Activated CD4-positive, alpha-beta memory T cell treated with anti-CD3 and anti-CD28 coated beads for 36 hours (primary cell): ENCODE measurements around the gene GNB1L. TPM values are rescaled to one million over a fixed set of nuclear protein-coding genes. Genes with fewer than 3 reads are reported as not detected.

Experiments used
- CTCF ChIA-PET: fragments of 350-600 bp; sonication (Branson Sonifier 250); formaldehyde crosslinking; loops from one replicate; lab custom pipeline; 2021; ENCODE audit warnings: antibody characterized with exemption, inconsistent platforms; lab: Charles Lee
- POLR2A ChIA-PET: fragments of 350-600 bp; sonication (Branson Sonifier 250); formaldehyde crosslinking; loops from one replicate; lab custom pipeline; 2021; ENCODE audit warnings: antibody characterized with exemption; lab: Charles Lee
- DNase-seq: peaks from one replicate; pipeline ENCODE4 v3.0.0-alpha.2; 2020
- H3K27ac Mint-ChIP-seq: one replicate; pipeline ENCODE4 v1.8.0; 2021; ENCODE audit warnings: mixed read lengths
- H3K27me3 Mint-ChIP-seq: one replicate; pipeline ENCODE4 v1.8.0; 2021; ENCODE audit warnings: mixed read lengths
- H3K36me3 Mint-ChIP-seq: one replicate; pipeline ENCODE4 v1.8.0; 2021; ENCODE audit warnings: mixed read lengths
- H3K4me1 Mint-ChIP-seq: one replicate; pipeline ENCODE4 v1.8.0; 2021; ENCODE audit warnings: low read depth, mixed read lengths
- H3K4me3 Mint-ChIP-seq: one replicate; pipeline ENCODE4 v1.8.0; 2021; ENCODE audit warnings: mild to moderate bottlenecking, mixed read lengths
- H3K9me3 Mint-ChIP-seq: one replicate; pipeline ENCODE4 v1.8.0; 2021; ENCODE audit warnings: mixed read lengths
- intact Hi-C: fragments of 100-400 bp; cut with micrococcal nuclease; formaldehyde crosslinking; loops from one replicate; pipeline ENCODE4 v1.15.1; 2023
- total RNA-seq, 2 experiments: library from RNA; stranded (reverse); gene quantifications; one replicate each; pipeline ENCODE4 v1.2.3, GENCODE V29; 2021

The GNB1L gene
- total RNA-seq, 2 experiments from 2014 or later: 11.3 to 12.3 TPM

- POLR2A ChIA-PET: no interaction called here
- intact Hi-C loops: no loop called here
- Mint-ChIP-seq H3K27me3 (no peaks in the 10 kb centered on the region), H3K36me3 (no peaks in the 10 kb centered on the region), H3K4me3 (no peak overlapping the region), H3K4me1 (peaks cover 11% of the 10 kb centered on the region), H3K27ac (no peak overlapping the region), H3K9me3 (no peaks in the 10 kb centered on the region)
- CTCF ChIA-PET: no interaction called here
- no peak for DNase-seq
Measured at GRCh38 chr22:19873138-19873959, 18.7 kb upstream of the GNB1L start.

GRCh38 chr22:19872779-19873137 lies 18.1 kb upstream of the GNB1L start:
- POLR2A ChIA-PET: no interaction called here

GRCh38 chr22:19871845-19872778 lies 17.4 kb upstream of the GNB1L start:
- Mint-ChIP-seq H3K4me1 (peaks cover 11% of the 10 kb centered on the region), H3K36me3 (no peaks in the 10 kb centered on the region), H3K27me3 (no peaks in the 10 kb centered on the region), H3K27ac (no peak overlapping the region), H3K9me3 (no peaks in the 10 kb centered on the region), H3K4me3 (no peak overlapping the region)
- ChIA-PET CTCF (no interaction called here), POLR2A (interaction anchor here (0.5 kb wide), 1 partner anchor 170 kb away, joined by 3 read pairs; no protein-coding TSS in a partner anchor)
- intact Hi-C loops: no loop called here
- DNase-seq: peak; percentile 7

More at GRCh38 chr22:19872779-19873137, 18.1 kb upstream of the GNB1L start:
- Mint-ChIP-seq H3K36me3 (no peaks in the 10 kb centered on the region), H3K27me3 (no peaks in the 10 kb centered on the region), H3K4me3 (no peak overlapping the region), H3K9me3 (no peaks in the 10 kb centered on the region), H3K27ac (no peak overlapping the region), H3K4me1 (peaks cover 11% of the 10 kb centered on the region)
- DNase-seq: no peak
- CTCF ChIA-PET: no interaction called here
- intact Hi-C loops: no loop called here

GRCh38 chr22:19871023-19871844 lies 16.6 kb upstream of the GNB1L start:
- H3K4me1 Mint-ChIP-seq: peaks cover 11% of the 10 kb centered on the region
- DNase-seq: peak; percentile 4

GRCh38 chr22:19870153-19871022 lies 15.7 kb upstream of the GNB1L start:
- no peaks in the 10 kb centered on the region for H3K9me3 Mint-ChIP-seq
- CTCF ChIA-PET: no interaction called here
- no peak overlapping the region for H3K4me3 Mint-ChIP-seq
- peak; percentile 7 for DNase-seq
- no peak overlapping the region for H3K27ac Mint-ChIP-seq
- no peaks in the 10 kb centered on the region for H3K27me3 Mint-ChIP-seq
- H3K36me3 Mint-ChIP-seq: no peaks in the 10 kb centered on the region
- intact Hi-C loops: no loop called here
- H3K4me1 Mint-ChIP-seq: peaks cover 11% of the 10 kb centered on the region
- POLR2A ChIA-PET: no interaction called here

More at GRCh38 chr22:19871023-19871844, 16.6 kb upstream of the GNB1L start:
- H3K27me3 Mint-ChIP-seq: no peaks in the 10 kb centered on the region
- no peaks in the 10 kb centered on the region for H3K9me3 Mint-ChIP-seq
- intact Hi-C loops: no loop called here
- no peaks in the 10 kb centered on the region for H3K36me3 Mint-ChIP-seq
- no peak overlapping the region for H3K4me3 Mint-ChIP-seq
- CTCF ChIA-PET: no interaction called here
- POLR2A ChIA-PET: interaction anchor here (0.5 kb wide), 1 partner anchor 170 kb away, joined by 3 read pairs; no protein-coding TSS in a partner anchor
- H3K27ac Mint-ChIP-seq: no peak overlapping the region

- no peaks in the 10 kb centered on the region for H3K27me3 Mint-ChIP-seq
- H3K4me3 Mint-ChIP-seq: no peak overlapping the region
- peak; percentile 4 for DNase-seq
- POLR2A ChIA-PET: no interaction called here
- H3K4me1 Mint-ChIP-seq: peaks cover 7% of the 10 kb centered on the region
- no peaks in the 10 kb centered on the region for H3K36me3 Mint-ChIP-seq
- no peak overlapping the region for H3K27ac Mint-ChIP-seq
- CTCF ChIA-PET: no interaction called here
- no peaks in the 10 kb centered on the region for H3K9me3 Mint-ChIP-seq
- intact Hi-C loops: no loop called here
Measured at GRCh38 chr22:19869497-19870152, 15.0 kb upstream of the GNB1L start.

GRCh38 chr22:19868773-19869471 lies 14.2 kb upstream of the GNB1L start:
- no peak for DNase-seq
- CTCF ChIA-PET: interaction anchor here (0.8 kb wide), 1 partner anchor 112 kb away, joined by 3 read pairs; no protein-coding TSS in a partner anchor
- Mint-ChIP-seq H3K36me3 (no peaks in the 10 kb centered on the region), H3K4me3 (no peak overlapping the region), H3K9me3 (no peaks in the 10 kb centered on the region), H3K27me3 (no peaks in the 10 kb centered on the region), H3K27ac (no peak overlapping the region), H3K4me1 (peaks cover under 1% of the 10 kb centered on the region)
- intact Hi-C loops: no loop called here
- POLR2A ChIA-PET: no interaction called here

GRCh38 chr22:19868333-19868732 lies 13.7 kb upstream of the GNB1L start:
- CTCF ChIA-PET: interaction anchor here (0.8 kb wide), 1 partner anchor 112 kb away, joined by 3 read pairs; no protein-coding TSS in a partner anchor
- no peak for DNase-seq
- POLR2A ChIA-PET: no interaction called here
- no peaks in the 10 kb centered on the region for H3K27me3 Mint-ChIP-seq
- no peaks in the 10 kb centered on the region for H3K4me1 Mint-ChIP-seq
- no peaks in the 10 kb centered on the region for H3K36me3 Mint-ChIP-seq
- no peak overlapping the region for H3K27ac Mint-ChIP-seq
- intact Hi-C loops: no loop called here
- H3K9me3 Mint-ChIP-seq: no peaks in the 10 kb centered on the region
- no peak overlapping the region for H3K4me3 Mint-ChIP-seq

- ChIA-PET POLR2A (no interaction called here), CTCF (no interaction called here)
- H3K27ac Mint-ChIP-seq: no peak overlapping the region
- DNase-seq: no peak
- H3K36me3 Mint-ChIP-seq: no peaks in the 10 kb centered on the region
- H3K4me3 Mint-ChIP-seq: no peak overlapping the region
- no peaks in the 10 kb centered on the region for H3K27me3 Mint-ChIP-seq
- no peaks in the 10 kb centered on the region for H3K9me3 Mint-ChIP-seq
- no peaks in the 10 kb centered on the region for H3K4me1 Mint-ChIP-seq
- intact Hi-C loops: no loop called here
Measured at GRCh38 chr22:19867617-19868016, 12.9 kb upstream of the GNB1L start.

- intact Hi-C loops: no loop called here
- no peaks in the 10 kb centered on the region for H3K36me3 Mint-ChIP-seq
- no peak overlapping the region for H3K4me3 Mint-ChIP-seq
- ChIA-PET CTCF (interaction anchor here (0.9 to 1.7 kb wide), 3 partner anchors 24 to 136 kb away, joined by 3 to 8 read pairs (median 5); no protein-coding TSS in a partner anchor), POLR2A (no interaction called here)
- DNase-seq: no peak
- no peaks in the 10 kb centered on the region for H3K9me3 Mint-ChIP-seq
- no peaks in the 10 kb centered on the region for H3K4me1 Mint-ChIP-seq
- H3K27me3 Mint-ChIP-seq: no peaks in the 10 kb centered on the region
- no peak overlapping the region for H3K27ac Mint-ChIP-seq
Measured at GRCh38 chr22:19866665-19867009, 12.0 kb upstream of the GNB1L start.
